Panc1 (cell line): ENCODE results near the gene TIAM2.

ENCODE experiments used
- CTCF ChIP-seq: fragments of 450-650 bp; IDR thresholded peaks from 2 replicates; pipeline ENCODE4 v1.5.1; 2017; ENCODE audit warnings: mild to moderate bottlenecking
- REST ChIP-seq, 2 experiments: IDR thresholded peaks; 2 replicates each; pipeline ENCODE4 v1.6.1; 2011 to 2012; ENCODE audit warnings: low read depth in 2 of 2, control low read depth in 1 of 2, low read length in 1 of 2, mild to moderate bottlenecking in 1 of 2, moderate library complexity in 1 of 2; ENCODE audit not compliant: insufficient read depth in 1 of 2

GRCh38 chr6:155045561-155046404 lies 50.7 kb downstream of the TIAM2 start:
- TF ChIP-seq REST (IDR thresholded peaks at IDR 0.05; ENCODE audit: insufficient read depth in 1 of 2, low read depth in 2 of 2, low read length in 1 of 2) (no peak), CTCF (no peak)
